HG03520 (cell line): ENCODE results near the gene AKAP6.

Experiments
- ATAC-seq: cut with Tn5 transposase; IDR thresholded peaks from one replicate; pipeline ENCODE4 v1.9.1; 2021; ENCODE audit warnings: mild to moderate bottlenecking, moderate library complexity; ENCODE audit not compliant: unreplicated experiment

Gene AKAP6

DNA sequence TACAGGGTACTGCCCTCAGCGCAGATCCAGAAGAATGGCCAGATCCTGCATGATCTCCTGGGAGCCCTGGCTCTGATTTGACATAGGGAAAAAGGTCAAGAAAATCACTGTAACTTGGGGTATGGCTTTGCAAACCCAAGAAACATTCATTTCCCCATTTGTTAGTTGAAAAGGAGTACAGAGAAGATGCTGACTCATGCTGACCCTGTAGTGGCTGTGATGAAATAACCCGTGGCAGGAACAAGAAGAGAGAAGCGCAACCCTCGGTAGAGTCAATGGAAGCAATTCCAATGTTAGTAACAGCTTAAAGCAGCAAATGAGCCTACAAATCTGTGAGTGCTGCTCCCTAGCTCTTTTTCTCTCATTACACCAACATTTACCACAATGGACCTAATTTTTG, 328.0 kb downstream of the AKAP6 start:
- no peak for ATAC-seq

DNA sequence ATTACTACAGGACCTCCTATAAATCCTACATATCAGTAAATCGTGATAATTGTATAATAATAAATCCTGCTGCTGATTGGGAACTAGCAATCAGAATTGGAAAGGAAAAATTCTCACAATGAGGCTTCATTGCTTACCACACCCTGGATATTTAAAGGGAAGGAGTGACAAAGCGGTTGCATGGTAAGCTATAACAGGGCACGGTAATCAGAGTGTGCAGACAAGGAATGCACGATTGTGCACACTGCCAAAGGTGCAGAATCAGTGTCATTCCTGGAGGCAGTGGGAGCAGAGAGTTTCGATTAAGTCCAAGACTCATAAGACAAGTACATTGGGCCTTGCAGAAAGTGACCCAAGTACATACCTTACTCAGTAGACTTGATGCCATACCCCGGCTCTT, 332.1 kb downstream of the AKAP6 start:
- ATAC-seq: no peak

DNA sequence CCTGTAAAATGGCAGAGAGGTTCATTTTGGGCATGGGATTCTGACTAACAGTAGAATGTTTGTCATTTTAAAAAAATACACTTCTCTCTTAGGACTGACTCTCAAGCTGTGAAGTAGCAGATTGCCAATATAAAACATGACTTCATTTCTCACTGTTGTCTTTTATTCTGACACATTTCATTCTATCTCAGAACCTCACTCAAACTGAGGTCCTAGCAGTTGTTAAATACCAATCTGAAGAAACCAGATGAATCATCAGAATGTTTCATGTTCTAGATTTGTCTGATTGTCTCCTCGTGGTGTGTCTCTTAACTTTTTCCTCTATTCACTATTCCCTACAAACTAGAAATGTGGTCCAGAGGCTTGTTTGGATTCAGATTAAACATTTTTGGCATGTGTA, 333.1 kb downstream of the AKAP6 start:
- no peak for ATAC-seq

- no peak for ATAC-seq
Observed at GRCh38 chr14:32666308-32666707, 337.2 kb downstream of the AKAP6 start.

DNA sequence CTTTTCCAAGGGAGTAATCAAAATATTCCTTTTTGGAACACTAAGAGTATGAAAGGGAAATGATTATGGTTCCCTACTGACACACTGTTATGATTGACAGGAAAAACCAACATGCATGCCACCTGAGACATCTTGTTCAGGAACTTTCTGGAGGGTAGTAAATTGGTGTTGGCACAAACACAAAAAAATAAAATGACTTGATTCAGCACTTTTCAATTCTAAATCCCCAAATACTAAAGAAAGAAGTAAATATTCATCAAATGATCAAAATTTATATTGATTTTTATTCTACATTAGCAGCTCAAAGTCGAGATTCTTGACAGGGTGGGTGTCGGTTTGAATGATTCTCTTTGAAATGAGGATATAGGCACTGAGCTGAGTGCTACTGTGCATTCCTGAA, 338.2 kb downstream of the AKAP6 start:
- ATAC-seq: no peak

DNA sequence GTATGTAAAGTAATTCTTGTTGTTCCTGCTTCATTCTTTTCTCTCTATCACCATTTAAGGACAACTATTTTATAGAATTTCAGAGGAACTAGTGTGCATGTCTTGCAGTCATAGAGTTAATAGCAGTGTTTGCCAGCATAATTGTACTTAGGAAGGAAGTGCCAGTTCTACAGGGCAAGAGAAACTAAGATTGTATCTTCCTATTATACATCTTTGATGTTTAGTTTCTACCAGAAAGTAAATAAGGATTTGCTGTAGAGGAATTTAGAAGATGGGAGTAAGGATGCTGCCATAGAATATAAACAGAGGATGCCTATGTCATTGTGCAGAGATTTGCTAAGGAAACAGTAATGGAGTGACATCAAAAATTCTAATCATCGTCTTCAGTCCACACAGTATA, 338.7 kb downstream of the AKAP6 start:
- no peak for ATAC-seq

DNA sequence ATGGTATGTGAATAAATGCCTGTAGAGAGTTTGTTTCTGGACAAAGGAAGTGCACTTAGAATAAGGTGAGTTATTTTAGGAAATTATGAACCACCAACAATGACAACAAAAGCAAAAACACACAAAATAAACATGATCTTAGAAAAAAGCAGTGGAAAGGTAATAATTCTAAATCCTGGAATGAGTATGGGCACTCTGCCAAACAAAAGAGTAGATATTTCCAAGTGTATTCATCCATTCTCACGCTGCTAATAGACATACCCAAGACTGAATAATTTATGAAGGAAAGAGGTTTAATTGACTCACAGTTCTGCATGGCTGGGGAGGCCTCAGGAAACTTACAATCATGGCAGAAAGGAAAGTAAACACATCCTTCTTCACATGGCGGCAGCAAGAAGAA, 340.3 kb downstream of the AKAP6 start:
- no peak for ATAC-seq

GRCh38 chr14:32675433-32675832, 346.3 kb downstream of the AKAP6 start:
- no peak for ATAC-seq

DNA sequence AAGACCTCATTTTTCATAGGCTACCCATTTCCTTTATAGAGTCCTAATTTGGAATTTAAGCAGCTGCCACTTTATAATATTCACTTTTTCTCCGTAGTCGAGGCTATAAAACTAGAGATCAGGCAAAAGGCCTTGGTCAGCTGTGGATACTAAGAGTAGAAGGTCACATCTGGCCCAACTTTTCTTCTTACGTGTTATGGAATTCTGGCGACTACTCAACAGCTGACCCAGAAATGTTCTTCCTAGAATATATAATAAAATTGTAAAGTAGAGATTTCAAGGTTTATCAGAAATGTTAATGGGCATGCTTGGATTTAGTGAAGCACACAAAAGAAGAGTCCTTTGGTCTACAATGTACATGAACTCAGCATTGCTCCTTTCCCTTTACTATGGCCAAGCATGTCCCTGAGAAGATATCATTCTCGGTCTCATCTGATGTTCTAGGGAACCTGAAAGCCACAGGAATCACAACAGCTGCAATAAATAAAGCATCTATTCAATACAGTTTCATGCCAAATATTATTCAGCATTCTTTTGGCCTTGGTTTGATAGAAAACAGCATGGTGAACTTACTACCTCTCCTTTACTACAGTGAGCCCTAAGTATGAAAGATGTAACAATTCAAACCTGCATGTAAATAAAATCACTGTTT, 348.2 kb downstream of the AKAP6 start:
- no peak for ATAC-seq

DNA sequence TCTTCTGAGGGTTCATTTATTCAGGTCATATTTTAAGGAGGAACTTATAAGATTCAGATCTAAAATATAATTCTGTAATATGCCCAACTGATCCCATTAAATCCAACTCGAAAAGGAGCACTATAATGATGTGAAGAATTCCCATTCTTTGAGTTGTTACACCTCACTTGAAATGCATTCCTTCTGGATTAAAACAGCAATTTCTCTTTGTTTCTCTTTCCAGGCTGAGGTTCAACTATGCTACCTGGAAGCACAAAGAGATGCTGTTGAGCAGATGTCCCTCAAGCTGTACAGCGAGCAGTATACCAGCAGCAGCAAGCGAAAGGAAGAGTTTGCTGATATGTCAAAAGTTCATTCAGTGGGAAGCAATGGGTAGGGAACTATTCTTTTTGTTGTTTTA, 349.0 kb downstream of the AKAP6 start:
- no peak for ATAC-seq

- no peak for ATAC-seq
Observed at GRCh38 chr14:32679927-32680612, 351.0 kb downstream of the AKAP6 start.

GRCh38 chr14:32681598-32681997, 352.5 kb downstream of the AKAP6 start:
- no peak for ATAC-seq

DNA sequence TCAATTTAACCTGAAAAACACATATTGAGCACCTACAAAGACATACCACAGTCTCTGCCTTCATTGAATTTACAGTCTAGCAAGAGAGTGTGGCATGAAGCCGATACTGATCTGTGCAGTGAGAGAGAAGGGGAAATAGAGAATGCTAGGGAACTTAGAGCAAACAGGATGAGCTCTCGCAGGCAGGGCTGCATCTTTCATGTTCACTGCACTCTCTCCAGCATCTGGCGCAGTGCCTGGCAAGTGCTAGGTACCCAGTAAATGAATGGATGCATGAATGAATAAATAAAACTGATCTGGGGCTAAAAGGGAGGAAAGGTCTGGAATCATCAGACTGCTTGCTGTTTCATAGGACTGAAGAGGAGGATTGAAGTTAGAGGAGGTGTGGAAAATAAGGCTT, 353.1 kb downstream of the AKAP6 start:
- ATAC-seq: no peak

DNA sequence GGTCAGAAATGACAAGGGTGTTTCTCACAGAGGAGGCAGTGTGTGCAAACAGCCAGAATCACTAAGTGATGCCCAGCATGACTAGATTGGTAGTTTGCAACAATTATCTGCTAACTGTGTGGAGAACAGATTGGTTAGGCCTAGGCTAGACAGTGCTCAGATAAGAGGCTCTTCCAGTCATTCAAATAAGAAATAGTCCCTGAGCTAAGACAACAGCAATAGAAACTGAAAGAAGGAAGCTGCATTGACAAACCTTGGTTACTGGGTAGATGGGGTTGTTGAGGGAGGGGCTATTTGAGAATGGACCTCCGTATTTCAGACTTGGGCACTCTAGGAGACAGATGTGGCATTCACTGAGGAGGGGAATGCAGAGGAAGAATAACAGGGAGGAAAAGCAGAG, 354.6 kb downstream of the AKAP6 start:
- ATAC-seq: no peak

DNA sequence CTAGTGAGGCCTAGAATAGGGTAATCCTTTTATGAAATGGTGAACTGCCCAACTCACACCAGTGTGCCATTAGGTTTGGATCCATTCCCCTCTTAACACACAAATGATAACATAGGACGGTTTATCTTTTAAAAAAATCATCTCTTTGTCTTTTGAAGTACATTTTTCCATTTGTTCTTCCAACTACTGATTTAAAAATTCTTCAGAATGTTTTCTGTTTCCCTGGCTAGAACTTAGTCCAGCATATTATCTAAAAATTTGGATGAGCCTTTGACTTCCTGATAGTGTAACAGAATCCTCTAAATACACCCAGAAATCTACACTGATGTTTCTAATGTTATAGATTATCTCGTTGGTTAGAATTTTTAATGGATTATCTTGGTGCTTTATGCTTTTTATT, 359.8 kb downstream of the AKAP6 start:
- no peak for ATAC-seq

- no peak for ATAC-seq
Observed at GRCh38 chr14:32692441-32692840, 363.3 kb downstream of the AKAP6 start.

- ATAC-seq: no peak
Observed at GRCh38 chr14:32693114-32693513, 364.0 kb downstream of the AKAP6 start.

GRCh38 chr14:32694795-32695449, 365.8 kb downstream of the AKAP6 start:
- no peak for ATAC-seq

- ATAC-seq: no peak
Observed at GRCh38 chr14:32696325-32697091, 367.4 kb downstream of the AKAP6 start.

GRCh38 chr14:32697114-32697513, 368.0 kb downstream of the AKAP6 start:
- ATAC-seq: no peak

GRCh38 chr14:32697704-32698103, 368.6 kb downstream of the AKAP6 start:
- no peak for ATAC-seq

GRCh38 chr14:32698831-32699230, 369.7 kb downstream of the AKAP6 start:
- ATAC-seq: no peak
